Stomach (tissue), 4 donors: ENCODE measurements around the gene TEX261.

Experiments
- EP300 ChIP-seq: sonication (generic); formaldehyde crosslinking; IDR thresholded peaks from one replicate; pipeline ENCODE4 v1.6.1; 2017; ENCODE audit warnings: antibody characterized with exemption
- POLR2A ChIP-seq, 4 donors: fragments of 450-650 bp; IDR thresholded peaks; one replicate each; pipeline ENCODE4 v1.6.1; 2016; ENCODE audit warnings: antibody characterized with exemption in 4 of 4, control low read depth in 2 of 4, mild to moderate bottlenecking in 1 of 4, moderate library complexity in 1 of 4
- POLR2AphosphoS5 ChIP-seq, 3 donors: sonication (generic); formaldehyde crosslinking; IDR thresholded peaks; one replicate each; pipeline ENCODE4 v1.6.1; 2016; ENCODE audit warnings: antibody characterized with exemption in 3 of 3
- TF ChIP-seq, protein P1 (sequence below), 7 experiments: fragments of 450-650 bp in 4 of 7; fragments of 200-600 bp in 3 of 7; sonication (generic) in 3 of 7; IDR thresholded peaks; one replicate each; pipeline ENCODE4 v1.5.1; 2016 to 2019; ENCODE audit warnings: antibody characterized with exemption in 7 of 7, control low read depth in 2 of 7, mild to moderate bottlenecking in 1 of 7

DNA sequence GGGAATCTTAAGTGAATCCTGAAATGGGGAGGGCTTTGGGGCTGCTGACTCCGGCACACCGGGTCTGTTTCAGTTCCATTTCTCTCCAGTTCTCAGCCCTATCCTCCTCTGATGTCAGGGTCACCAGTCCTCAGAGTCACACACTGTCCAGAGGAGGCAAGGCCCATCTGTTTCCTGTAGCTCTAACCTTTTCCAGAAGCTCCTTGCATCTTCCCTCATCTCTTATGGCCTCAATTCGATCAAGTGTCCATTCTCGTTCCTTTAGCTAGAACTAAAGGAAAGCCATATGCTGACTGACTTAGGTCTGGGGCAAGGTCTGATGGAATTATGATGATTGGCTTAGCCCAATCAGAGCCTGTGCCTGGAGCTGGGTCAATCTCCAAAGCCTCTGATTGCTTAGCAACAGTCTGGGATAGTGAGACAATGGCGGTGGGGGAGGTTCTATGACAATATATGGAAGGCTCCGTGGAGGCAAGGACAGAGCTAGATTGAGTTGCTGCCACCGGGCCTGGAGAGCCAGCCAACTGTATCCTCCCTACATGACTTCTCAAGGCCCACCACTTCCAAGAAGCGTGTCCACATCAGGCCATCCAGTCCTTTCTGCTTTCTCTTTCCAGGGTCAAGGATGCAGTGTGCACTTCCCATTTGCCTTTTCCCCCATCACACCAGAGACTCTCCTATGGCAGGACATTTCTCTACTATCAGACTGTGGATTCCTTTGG, 11.0 kb downstream of the TEX261 start:
- TF ChIP-seq, protein P1, sequence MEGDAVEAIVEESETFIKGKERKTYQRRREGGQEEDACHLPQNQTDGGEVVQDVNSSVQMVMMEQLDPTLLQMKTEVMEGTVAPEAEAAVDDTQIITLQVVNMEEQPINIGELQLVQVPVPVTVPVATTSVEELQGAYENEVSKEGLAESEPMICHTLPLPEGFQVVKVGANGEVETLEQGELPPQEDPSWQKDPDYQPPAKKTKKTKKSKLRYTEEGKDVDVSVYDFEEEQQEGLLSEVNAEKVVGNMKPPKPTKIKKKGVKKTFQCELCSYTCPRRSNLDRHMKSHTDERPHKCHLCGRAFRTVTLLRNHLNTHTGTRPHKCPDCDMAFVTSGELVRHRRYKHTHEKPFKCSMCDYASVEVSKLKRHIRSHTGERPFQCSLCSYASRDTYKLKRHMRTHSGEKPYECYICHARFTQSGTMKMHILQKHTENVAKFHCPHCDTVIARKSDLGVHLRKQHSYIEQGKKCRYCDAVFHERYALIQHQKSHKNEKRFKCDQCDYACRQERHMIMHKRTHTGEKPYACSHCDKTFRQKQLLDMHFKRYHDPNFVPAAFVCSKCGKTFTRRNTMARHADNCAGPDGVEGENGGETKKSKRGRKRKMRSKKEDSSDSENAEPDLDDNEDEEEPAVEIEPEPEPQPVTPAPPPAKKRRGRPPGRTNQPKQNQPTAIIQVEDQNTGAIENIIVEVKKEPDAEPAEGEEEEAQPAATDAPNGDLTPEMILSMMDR (IDR thresholded peaks at IDR 0.05), result no peak
- TF ChIP-seq POLR2AphosphoS5 (IDR thresholded peaks at IDR 0.05) (no peak), POLR2A (IDR thresholded peaks at IDR 0.05) (no peak), EP300 (no peak)
